Fibroblast of gingiva (primary cell): ENCODE data around the gene NFATC1.

ENCODE experiments used
- DNase-seq: peaks from one replicate; pipeline ENCODE4 v3.0.0-alpha.2; 2011; ENCODE audit warnings: low read depth

NFATC1 gene

GRCh38 chr18:79542213-79542612, 146.5 kb downstream of the NFATC1 start:
- DNase-seq = no peak

- no peak for DNase-seq
These were observed 147.4 kb downstream of the NFATC1 start for GRCh38 chr18:79542876-79543750.

GRCh38 chr18:79543861-79544385, 148.2 kb downstream of the NFATC1 start:
- no peak for DNase-seq

GRCh38 chr18:79544386-79544963, 148.7 kb downstream of the NFATC1 start:
- no peak for DNase-seq

- no peak for DNase-seq
These were observed 149.5 kb downstream of the NFATC1 start for GRCh38 chr18:79545255-79545654.

- DNase-seq = no peak
These were observed 150.0 kb downstream of the NFATC1 start for GRCh38 chr18:79545736-79546171.

- DNase-seq = no peak
These were observed 151.1 kb downstream of the NFATC1 start for GRCh38 chr18:79546781-79547272.

- no peak for DNase-seq
These were observed 151.8 kb downstream of the NFATC1 start for GRCh38 chr18:79547413-79548076.

GRCh38 chr18:79548077-79548450, 152.3 kb downstream of the NFATC1 start:
- no peak for DNase-seq

- no peak for DNase-seq
These were observed 152.9 kb downstream of the NFATC1 start for GRCh38 chr18:79548621-79548985.

- no peak for DNase-seq
These were observed 153.4 kb downstream of the NFATC1 start for GRCh38 chr18:79548986-79549637.

- DNase-seq = no peak
These were observed 153.9 kb downstream of the NFATC1 start for GRCh38 chr18:79549638-79550000.

- DNase-seq = no peak
These were observed 156.5 kb downstream of the NFATC1 start for GRCh38 chr18:79552140-79552631.

GRCh38 chr18:79552696-79553095, 157.0 kb downstream of the NFATC1 start:
- no peak for DNase-seq

- no peak for DNase-seq
These were observed 157.4 kb downstream of the NFATC1 start for GRCh38 chr18:79553154-79553553.

- no peak for DNase-seq
These were observed 158.0 kb downstream of the NFATC1 start for GRCh38 chr18:79553696-79554095.

GRCh38 chr18:79554321-79554720, 158.6 kb downstream of the NFATC1 start:
- DNase-seq = no peak

GRCh38 chr18:79554945-79555645, 159.4 kb downstream of the NFATC1 start:
- no peak for DNase-seq

- DNase-seq = no peak
These were observed 160.2 kb downstream of the NFATC1 start for GRCh38 chr18:79555885-79556284.

GRCh38 chr18:79556829-79557585, 161.3 kb downstream of the NFATC1 start:
- DNase-seq = no peak
